ENCODE results near the gene CIB4.

DNA sequence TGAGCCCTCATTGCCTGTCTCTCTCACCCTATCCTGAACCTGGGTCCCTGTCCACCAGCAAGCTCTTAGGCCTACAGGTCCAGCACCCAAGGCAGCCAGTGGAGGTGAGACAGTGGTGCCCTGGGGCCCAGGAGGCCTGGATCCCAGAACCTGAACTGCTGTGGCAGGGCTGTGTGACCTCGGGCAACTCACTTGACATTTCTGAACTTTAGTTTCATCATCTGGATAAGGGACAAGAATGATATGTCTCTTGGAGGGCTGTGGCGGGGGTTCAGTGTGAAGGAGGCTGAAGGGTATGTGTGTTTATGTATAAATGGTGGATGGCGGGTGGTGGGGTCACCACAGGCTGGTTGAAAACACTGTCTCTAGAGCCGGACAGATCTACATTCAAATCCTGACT is 10.9 kb downstream of the CIB4 start:
- no peak for TF ChIP-seq OSR1 (CRISPR knock-in tag; IDR thresholded peaks at IDR 0.05)
- no peak for TF ChIP-seq ZNF8 (CRISPR knock-in tag; IDR thresholded peaks at IDR 0.05)
- no peak for TF ChIP-seq RARB (CRISPR knock-in tag; IDR thresholded peaks at IDR 0.05)
- TF ChIP-seq ZNF565 (CRISPR knock-in tag; conservative IDR thresholded peaks at IDR 0.05; ENCODE audit: low read depth), result no peak
- TF ChIP-seq, protein P1, sequence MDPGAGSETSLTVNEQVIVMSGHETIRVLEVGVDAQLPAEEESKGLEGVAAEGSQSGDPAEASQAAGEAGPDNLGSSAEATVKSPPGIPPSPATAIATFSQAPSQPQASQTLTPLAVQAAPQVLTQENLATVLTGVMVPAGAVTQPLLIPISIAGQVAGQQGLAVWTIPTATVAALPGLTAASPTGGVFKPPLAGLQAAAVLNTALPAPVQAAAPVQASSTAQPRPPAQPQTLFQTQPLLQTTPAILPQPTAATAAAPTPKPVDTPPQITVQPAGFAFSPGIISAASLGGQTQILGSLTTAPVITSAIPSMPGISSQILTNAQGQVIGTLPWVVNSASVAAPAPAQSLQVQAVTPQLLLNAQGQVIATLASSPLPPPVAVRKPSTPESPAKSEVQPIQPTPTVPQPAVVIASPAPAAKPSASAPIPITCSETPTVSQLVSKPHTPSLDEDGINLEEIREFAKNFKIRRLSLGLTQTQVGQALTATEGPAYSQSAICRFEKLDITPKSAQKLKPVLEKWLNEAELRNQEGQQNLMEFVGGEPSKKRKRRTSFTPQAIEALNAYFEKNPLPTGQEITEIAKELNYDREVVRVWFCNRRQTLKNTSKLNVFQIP (CRISPR knock-in tag; IDR thresholded peaks at IDR 0.05; ENCODE audit: borderline replicate concordance, low read depth), result no peak
- TF ChIP-seq ZFP3 (CRISPR knock-in tag; IDR thresholded peaks at IDR 0.05), result no peak
- TF ChIP-seq ZFP30 (CRISPR knock-in tag; IDR thresholded peaks at IDR 0.05), result no peak
- TF ChIP-seq, protein P2, sequence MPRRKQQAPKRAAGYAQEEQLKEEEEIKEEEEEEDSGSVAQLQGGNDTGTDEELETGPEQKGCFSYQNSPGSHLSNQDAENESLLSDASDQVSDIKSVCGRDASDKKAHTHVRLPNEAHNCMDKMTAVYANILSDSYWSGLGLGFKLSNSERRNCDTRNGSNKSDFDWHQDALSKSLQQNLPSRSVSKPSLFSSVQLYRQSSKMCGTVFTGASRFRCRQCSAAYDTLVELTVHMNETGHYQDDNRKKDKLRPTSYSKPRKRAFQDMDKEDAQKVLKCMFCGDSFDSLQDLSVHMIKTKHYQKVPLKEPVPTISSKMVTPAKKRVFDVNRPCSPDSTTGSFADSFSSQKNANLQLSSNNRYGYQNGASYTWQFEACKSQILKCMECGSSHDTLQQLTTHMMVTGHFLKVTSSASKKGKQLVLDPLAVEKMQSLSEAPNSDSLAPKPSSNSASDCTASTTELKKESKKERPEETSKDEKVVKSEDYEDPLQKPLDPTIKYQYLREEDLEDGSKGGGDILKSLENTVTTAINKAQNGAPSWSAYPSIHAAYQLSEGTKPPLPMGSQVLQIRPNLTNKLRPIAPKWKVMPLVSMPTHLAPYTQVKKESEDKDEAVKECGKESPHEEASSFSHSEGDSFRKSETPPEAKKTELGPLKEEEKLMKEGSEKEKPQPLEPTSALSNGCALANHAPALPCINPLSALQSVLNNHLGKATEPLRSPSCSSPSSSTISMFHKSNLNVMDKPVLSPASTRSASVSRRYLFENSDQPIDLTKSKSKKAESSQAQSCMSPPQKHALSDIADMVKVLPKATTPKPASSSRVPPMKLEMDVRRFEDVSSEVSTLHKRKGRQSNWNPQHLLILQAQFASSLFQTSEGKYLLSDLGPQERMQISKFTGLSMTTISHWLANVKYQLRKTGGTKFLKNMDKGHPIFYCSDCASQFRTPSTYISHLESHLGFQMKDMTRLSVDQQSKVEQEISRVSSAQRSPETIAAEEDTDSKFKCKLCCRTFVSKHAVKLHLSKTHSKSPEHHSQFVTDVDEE (CRISPR knock-in tag; IDR thresholded peaks at IDR 0.05), result no peak
- TF ChIP-seq SNAI2 (CRISPR knock-in tag; IDR thresholded peaks at IDR 0.05), result no peak
- TF ChIP-seq, protein P3, sequence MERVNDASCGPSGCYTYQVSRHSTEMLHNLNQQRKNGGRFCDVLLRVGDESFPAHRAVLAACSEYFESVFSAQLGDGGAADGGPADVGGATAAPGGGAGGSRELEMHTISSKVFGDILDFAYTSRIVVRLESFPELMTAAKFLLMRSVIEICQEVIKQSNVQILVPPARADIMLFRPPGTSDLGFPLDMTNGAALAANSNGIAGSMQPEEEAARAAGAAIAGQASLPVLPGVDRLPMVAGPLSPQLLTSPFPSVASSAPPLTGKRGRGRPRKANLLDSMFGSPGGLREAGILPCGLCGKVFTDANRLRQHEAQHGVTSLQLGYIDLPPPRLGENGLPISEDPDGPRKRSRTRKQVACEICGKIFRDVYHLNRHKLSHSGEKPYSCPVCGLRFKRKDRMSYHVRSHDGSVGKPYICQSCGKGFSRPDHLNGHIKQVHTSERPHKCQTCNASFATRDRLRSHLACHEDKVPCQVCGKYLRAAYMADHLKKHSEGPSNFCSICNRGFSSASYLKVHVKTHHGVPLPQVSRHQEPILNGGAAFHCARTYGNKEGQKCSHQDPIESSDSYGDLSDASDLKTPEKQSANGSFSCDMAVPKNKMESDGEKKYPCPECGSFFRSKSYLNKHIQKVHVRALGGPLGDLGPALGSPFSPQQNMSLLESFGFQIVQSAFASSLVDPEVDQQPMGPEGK (CRISPR knock-in tag; IDR thresholded peaks at IDR 0.05; ENCODE audit: borderline replicate concordance), result no peak
- no peak for TF ChIP-seq ARNTL (CRISPR knock-in tag; IDR thresholded peaks at IDR 0.05; ENCODE audit: borderline replicate concordance, low read depth)

All from SK-N-SH treated with all-trans-retinoic acid at 6 μM for 48 hours (cell line).